ENCODE data around the gene SEMA4D.

The SEMA4D gene

DNA sequence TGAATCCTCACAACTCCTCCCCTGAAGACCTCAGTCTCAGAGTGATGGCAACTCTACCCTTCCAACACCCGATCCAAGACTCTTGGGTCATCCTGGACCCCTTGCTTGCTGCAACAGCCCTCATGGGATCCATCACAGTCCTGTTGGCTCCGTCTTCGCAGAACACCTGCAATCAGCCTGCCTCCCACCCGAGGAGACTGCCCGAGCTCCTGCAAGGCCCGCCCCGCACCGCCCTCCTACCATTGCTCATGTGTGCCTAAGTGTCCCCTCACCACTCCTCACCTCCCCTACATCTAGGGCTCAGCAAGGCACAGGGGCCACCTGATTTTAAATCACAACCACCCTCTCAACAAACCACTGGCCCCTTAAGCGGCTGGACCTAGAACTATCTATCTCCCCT is 5.3 kb downstream of the SEMA4D start:
- Histone ChIP-seq H3K4me3 (replicated peaks; ENCODE audit: insufficient read depth, low read length) (no peak overlapping the region), H3K27me3 (ENCODE audit: insufficient read depth, poor library complexity, severe bottlenecking) (no peaks in the 10 kb centered on the region), H3K27ac (replicated peaks) (no peak overlapping the region)
- DNase-seq (ENCODE audit: low read depth in 1 of 2, low spot score in 1 of 2): no peak
- TF ChIP-seq, protein P1, sequence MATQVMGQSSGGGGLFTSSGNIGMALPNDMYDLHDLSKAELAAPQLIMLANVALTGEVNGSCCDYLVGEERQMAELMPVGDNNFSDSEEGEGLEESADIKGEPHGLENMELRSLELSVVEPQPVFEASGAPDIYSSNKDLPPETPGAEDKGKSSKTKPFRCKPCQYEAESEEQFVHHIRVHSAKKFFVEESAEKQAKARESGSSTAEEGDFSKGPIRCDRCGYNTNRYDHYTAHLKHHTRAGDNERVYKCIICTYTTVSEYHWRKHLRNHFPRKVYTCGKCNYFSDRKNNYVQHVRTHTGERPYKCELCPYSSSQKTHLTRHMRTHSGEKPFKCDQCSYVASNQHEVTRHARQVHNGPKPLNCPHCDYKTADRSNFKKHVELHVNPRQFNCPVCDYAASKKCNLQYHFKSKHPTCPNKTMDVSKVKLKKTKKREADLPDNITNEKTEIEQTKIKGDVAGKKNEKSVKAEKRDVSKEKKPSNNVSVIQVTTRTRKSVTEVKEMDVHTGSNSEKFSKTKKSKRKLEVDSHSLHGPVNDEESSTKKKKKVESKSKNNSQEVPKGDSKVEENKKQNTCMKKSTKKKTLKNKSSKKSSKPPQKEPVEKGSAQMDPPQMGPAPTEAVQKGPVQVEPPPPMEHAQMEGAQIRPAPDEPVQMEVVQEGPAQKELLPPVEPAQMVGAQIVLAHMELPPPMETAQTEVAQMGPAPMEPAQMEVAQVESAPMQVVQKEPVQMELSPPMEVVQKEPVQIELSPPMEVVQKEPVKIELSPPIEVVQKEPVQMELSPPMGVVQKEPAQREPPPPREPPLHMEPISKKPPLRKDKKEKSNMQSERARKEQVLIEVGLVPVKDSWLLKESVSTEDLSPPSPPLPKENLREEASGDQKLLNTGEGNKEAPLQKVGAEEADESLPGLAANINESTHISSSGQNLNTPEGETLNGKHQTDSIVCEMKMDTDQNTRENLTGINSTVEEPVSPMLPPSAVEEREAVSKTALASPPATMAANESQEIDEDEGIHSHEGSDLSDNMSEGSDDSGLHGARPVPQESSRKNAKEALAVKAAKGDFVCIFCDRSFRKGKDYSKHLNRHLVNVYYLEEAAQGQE (IDR thresholded peaks at IDR 0.05; ENCODE audit: insufficient replicate concordance, low read depth): no peak

DNA sequence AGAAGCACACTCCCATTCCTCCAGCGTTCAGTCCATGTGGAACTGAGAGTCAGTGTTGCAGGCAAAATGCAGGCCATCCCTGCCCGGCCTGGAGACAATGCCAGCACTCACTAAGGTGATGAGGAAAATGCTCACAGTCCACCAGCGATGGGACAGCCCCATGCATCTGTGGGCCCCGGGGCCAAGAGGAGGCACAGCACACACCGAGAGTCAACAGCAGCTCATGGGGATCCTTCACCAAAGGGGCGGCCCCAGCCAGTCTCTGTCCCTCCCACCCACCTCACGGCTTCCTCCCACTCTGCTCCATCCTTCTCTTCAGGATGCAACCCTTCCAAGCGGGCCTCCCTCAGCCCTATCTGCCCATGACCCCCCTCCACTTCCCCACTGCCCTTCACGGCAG is 6.2 kb downstream of the SEMA4D start:
- H3K27me3 ChIP-seq (ENCODE audit: insufficient read depth, poor library complexity, severe bottlenecking): no peaks in the 10 kb centered on the region
- H3K4me3 ChIP-seq (replicated peaks; ENCODE audit: insufficient read depth, low read length): no peak overlapping the region
- TF ChIP-seq POLR2AphosphoS5 (IDR thresholded peaks at IDR 0.05; ENCODE audit: low read depth): no peak
- no peak for TF ChIP-seq SPI1 (IDR thresholded peaks at IDR 0.05; ENCODE audit: borderline replicate concordance, low read depth)
- no peak for DNase-seq (ENCODE audit: low read depth in 1 of 2, low spot score in 1 of 2)
- no peak overlapping the region for H3K27ac ChIP-seq (replicated peaks)

DNA sequence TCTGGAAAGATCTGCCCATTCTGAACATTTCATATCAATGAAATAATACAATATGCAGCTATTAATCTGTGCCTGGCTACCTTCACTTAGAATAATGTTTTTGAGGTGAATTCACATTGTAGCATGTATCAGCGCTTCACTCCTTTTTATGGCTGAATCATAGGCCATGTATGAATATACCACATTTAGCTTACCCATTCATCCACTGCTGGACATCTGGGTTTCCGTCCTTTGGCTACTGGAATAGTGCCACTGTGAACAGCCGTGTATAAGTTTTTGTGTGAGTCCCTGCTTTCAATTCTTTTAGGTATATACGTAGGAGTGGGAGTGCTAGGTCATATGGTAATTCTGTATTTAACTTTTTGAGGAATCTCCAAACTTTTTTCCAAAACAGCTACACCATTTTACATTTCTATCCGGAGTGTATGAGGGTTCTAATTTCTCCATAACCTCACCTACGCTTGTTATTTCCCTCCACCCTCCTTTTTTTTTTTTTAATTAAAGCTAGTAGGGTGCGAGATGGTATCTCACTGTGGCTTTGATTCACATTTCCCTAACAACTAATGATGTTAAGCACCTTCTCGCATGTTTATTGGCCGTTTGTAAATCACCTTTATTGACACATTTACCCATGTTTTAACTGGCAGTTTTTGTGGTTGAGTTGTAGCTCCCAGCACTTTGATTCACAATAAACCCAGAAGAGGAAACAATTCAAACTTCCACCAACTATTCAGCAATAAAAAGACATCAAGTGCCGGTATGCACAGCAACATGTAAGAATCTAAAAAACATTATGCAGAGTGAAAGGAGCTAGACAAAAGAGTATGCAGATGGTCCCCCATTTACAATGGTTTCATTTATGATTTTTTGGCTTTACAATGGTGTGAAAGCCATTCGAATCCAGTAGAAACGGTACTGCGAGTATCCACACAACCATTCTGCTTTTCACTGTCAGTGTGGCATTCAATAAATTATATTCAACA is 8.1 kb downstream of the SEMA4D start:
- H3K4me3 ChIP-seq (replicated peaks; ENCODE audit: insufficient read depth, low read length): no peak overlapping the region
- H3K27me3 ChIP-seq (ENCODE audit: insufficient read depth, poor library complexity, severe bottlenecking): no peaks in the 10 kb centered on the region
- no peak for DNase-seq (ENCODE audit: low read depth in 1 of 2, low spot score in 1 of 2)
- H3K27ac ChIP-seq (replicated peaks): no peak overlapping the region
- TF ChIP-seq, protein P1 (IDR thresholded peaks at IDR 0.05; ENCODE audit: insufficient replicate concordance, low read depth): no peak
- TF ChIP-seq SPI1 (IDR thresholded peaks at IDR 0.05; ENCODE audit: borderline replicate concordance, low read depth) (no peak), POLR2AphosphoS5 (IDR thresholded peaks at IDR 0.05; ENCODE audit: low read depth) (no peak), GABPA (IDR thresholded peaks at IDR 0.05; ENCODE audit: low read depth) (no peak)

DNA sequence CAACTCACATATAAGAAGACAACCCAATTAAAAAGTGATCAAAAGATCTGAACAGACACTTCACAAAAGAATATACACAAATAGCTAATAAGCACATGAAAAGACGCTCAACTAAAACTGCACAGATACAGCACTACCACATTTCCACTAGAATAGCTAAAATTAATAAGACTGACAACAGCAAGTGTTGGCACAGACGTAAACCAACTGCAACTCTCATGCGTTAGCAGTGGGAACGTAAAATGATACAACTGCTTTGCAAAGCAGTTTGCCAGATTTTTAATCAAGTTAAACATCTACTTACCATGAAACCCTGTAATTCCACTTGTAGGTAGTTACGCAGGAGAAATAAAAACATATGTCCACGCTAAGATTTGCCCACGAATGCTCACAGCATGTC is 9.0 kb downstream of the SEMA4D start:
- H3K27ac ChIP-seq (replicated peaks): no peak overlapping the region
- TF ChIP-seq SPI1 (IDR thresholded peaks at IDR 0.05; ENCODE audit: borderline replicate concordance, low read depth) (no peak), GABPA (IDR thresholded peaks at IDR 0.05; ENCODE audit: low read depth) (no peak)
- TF ChIP-seq, protein P1 (IDR thresholded peaks at IDR 0.05; ENCODE audit: insufficient replicate concordance, low read depth): no peak
- TF ChIP-seq, protein P2, sequence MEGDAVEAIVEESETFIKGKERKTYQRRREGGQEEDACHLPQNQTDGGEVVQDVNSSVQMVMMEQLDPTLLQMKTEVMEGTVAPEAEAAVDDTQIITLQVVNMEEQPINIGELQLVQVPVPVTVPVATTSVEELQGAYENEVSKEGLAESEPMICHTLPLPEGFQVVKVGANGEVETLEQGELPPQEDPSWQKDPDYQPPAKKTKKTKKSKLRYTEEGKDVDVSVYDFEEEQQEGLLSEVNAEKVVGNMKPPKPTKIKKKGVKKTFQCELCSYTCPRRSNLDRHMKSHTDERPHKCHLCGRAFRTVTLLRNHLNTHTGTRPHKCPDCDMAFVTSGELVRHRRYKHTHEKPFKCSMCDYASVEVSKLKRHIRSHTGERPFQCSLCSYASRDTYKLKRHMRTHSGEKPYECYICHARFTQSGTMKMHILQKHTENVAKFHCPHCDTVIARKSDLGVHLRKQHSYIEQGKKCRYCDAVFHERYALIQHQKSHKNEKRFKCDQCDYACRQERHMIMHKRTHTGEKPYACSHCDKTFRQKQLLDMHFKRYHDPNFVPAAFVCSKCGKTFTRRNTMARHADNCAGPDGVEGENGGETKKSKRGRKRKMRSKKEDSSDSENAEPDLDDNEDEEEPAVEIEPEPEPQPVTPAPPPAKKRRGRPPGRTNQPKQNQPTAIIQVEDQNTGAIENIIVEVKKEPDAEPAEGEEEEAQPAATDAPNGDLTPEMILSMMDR (IDR thresholded peaks at IDR 0.05; ENCODE audit: insufficient read depth, low read length): no peak
- DNase-seq (ENCODE audit: low read depth in 1 of 2, low spot score in 1 of 2): no peak
- H3K4me3 ChIP-seq (replicated peaks; ENCODE audit: insufficient read depth, low read length): no peak overlapping the region
- no peaks in the 10 kb centered on the region for H3K27me3 ChIP-seq (ENCODE audit: insufficient read depth, poor library complexity, severe bottlenecking)

Data from HL-60 (cell line).